ENCODE data around the gene ZNF628.
"Not testable (repeated sequence)": the region's sequence is repeated elsewhere in the genome, so short reads cannot be mapped to it uniquely, and the experiment has no call there.

ZNF628 gene

DNA sequence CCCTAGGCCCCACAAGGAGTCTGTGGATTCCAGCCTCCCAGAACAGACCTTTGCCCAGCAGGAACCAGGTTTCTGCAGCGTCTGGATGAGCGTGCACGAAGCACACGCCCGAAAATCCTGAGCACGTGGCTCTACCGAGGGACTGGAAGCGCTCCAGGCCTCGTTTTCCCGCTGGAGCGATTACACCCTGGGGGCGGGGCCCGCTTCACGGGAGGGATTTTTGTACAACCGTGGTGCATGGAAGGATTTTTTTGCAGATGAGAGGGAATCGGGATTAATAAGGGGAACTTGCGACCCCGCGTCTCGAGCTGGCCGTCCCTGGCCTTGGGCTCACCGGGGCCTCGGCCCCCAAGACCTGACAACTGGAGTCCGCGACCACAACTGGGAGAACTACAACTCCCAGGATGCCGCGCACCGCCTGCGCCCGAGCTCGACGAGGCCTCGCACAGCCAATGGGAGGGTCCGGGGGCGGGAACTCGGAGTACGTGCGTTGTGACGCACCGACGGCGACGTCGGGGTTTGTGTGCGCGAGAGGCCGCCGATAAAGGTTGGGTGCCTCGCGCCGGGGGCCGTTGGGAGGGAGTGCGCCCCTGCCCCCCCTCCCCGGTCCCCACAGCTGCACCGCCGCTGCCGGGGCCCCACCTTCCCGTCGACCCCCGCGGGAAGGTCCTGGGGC is at the start of gene ZNF628:
Gene ZNF628, plus strand, starts transcription at position 518 of the 676 bp plus-strand sequence. CDS start 3,294 bp downstream, outside the sequence.
- peak; percentile 100 for DNase-seq

DNA sequence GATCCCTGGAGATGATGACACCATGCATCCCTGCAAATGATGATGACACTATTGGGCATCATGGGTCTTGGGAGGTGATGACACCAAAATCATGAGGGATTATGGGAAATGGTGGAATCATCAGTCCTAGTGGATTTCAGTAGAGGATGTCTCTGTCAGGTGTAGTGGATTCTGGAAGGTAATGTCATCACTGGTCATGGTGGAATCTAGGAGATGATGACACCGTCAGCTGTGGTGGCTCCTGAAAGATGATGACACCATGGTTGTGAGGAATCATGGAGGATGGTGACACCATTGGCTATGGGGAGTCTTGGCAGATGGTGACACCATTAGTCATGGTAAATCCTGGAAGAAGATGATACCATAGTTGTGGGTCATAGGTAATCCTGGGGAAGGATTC is 45.2 kb upstream of the ZNF628 start:
- no peak for DNase-seq

DNA sequence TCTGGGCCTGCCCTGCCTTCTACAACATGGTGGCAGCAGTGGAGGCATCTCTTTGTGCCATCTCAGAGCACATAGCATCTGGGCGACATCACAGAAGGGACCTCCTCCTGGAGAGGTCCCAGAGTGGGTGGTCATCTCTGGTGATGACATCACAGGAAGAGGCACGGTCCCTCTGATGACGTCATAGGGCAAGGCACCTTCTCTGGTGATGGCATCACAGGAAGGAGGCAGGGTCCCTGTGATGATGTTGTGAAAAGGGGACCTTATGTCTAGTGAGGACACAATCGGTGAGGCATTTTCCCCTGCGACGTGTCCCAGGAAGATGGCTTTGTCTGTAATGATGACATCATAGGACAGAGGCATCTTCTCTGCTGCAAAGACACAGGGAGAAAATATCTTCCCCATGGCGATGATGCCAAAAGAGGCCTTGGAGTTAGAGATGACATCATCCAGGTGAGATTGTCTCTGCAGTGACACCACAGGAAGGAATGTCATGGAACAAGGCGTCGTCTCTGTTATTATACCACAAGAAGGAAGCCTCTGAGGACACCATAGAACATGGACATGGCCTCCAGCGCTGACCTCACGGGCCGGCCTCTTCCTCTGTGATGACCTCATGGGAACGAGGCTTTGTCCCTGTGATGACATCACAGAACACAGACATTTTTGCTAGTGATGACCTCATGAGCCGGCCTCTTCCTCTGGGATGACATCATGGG is 44.0 kb upstream of the ZNF628 start:
- DNase-seq, result no peak

DNA sequence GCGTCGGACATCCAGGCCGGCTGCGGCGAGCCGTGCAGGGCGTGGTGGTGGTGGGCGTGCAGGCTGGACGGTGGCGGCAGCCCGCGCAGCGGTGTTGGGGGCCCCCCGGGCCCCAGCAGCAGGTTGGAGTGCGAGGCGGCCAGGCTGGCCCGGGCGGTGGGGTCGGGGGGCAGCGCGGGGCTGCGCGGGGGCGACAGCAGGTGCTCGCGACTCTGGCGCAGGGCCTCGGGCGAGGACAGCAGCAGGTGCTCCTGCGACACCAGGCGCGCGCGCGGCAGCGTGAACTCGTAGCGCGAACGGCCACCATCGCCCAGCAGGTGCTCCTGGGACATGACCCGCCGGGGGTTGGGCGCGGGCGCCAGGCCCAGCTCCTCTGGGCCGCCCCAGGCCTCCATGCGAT is 43.1 kb upstream of the ZNF628 start:
- no peak for DNase-seq

DNA sequence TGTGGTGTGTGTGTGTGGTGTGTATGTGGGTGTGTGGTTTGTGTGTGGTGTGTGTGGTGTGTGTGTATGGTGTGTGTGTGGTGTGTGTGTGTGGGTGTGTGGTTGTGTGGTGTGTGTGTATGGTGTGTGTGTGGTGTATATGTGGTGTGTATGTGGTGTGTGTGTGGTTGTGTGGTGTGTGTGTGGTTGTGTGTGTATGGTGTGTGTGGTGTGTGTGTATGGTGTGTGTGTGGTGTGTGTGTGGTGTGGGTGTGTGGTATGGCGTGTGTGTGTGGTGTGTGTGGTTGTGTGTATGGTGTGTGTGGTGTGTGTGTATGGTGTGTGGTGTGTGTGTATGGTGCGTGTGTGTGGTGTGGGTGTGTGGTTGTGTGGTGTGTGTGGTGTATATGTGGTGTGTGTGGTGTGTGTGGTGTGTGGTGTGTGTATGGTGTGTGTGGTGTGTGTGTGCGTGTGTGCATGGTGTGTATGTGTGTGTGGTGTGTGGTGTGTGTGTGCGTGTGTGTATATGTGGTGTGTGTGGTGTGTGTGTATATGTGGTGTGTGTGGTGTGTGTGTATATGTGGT is 42.0 kb upstream of the ZNF628 start:
- DNase-seq, result no peak

DNA sequence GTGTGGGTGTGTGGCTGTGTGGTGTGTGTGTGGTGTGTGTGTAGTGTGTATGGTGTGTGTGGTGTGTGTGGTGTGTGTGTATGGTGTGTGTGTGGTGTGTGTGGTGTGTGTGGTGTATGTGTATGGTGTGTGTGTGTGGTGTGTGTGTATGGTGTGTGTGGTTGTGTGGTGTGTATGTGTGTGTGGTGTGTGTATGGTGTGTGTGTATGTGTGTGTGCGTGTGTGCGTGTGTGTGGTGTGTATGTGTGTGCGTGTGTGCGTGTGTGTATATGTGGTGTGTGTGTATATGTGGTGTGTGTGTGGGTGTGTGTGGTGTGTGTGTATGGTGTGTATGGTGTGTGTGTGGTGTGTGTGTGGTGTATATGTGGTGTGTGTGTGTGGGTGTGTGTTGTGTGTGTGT is 41.4 kb upstream of the ZNF628 start:
- DNase-seq, result no peak

DNA sequence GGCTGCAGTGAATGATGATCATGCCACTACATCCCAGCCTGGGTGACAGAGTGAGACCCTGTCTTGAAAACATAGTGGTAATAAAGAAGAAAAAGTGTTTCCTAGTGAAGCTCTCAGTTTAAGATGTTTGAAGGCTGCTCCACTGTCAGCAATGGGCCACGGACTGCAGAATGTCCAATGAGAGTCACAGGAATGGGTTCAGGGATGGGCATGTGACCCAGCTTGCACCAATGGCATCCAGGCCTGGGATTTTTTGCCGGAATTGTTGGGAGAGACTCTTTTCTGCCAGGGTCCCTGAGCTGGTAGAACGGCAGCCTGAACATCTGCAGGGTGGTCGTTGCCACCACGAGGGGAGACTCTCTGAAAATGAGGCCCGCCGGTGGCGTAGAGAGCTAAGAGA is 39.6 kb upstream of the ZNF628 start:
- DNase-seq, result no peak

DNA sequence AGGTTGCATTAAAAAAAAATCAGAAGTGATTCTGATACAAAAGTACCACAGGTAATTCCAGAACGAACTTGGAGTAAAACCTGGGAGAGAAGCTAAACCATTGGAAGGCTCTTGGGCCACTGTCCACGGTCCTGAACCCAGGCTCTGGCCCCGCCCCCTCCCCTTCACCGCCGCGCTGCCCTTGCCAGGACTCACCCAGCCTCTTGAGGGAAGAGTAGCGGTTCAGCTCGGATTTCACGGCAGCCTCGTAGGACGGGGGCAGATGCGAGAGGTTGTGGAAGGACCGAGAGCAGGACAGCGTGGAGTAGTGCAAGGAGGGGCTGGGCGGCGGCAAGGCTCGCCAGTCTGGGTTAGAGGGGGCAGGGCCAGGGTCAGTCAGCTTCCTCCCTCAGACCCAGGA is 39.0 kb upstream of the ZNF628 start:
- DNase-seq, result no peak

DNA sequence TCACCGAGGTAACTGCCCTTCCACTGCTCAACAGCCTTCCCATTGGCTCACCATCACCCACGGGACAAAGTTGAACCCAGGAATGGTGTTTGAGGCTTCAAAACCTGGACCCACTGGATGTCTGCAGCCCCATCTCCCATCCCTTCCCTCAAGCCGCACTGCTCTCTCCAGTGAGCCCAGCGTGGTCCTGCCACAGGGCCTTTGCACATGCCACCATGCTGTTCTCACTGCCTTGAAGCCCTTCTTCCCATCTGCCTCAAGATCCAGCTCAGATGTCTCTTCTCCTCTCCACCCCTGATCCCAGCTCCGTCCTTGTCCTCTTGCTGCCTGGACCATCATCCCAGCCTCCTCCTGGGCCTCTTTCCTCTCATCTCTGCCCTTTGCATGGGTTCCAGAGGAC is 37.4 kb upstream of the ZNF628 start:
- no peak for DNase-seq

DNA sequence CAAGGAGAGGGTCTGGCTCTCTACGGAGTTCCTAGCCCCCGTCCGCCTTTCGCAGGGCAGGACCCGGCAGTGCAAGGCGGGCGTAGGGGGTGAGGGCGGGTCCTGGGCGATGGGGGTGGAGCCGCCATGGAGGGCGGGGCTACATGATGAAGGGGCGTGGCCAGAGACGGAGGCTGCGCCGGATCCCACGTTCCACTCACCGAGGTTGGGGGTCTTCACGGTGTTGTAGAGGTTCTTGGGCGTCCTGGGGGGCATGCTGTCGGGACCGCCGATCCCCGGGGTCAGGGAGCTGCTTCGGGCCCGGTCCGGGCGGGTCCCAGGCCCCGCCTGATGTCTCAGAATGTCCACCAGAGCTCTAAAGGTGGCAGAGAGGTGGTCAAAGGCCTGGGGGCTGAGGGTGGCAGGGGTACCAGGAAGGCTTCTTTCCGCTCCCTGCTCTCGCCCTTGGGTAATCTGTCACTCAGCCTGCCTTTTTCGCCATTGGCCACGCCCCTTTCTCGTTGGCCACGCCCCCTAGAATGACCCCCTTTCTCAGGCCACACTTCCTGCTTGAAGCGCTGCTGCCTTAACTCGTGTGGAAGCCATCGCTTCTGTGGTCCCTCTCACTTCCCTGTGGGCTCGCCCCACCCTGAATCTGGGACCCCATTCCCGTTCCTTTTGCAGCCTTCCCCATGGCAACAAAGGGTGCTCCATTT is 35.9 kb upstream of the ZNF628 start:
- no peak for DNase-seq

DNA sequence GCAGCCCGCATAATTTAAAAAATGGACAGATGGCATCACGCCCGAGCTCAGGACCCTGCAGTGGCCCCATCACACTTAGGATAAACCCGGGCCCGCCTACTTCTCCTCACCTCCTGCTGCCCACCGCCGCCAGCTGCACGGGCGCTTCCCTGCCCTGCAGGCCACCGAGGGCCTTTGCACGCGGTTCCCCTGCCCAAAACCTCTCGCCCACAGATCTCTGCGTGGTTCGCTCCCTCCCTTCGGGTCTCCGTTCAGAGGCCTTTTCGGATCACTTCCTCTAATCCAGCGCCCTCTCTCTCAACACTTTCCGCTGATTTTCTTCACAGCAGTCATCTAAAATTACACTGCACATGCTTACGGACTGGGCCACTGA is 35.1 kb upstream of the ZNF628 start:
- no peak for DNase-seq

DNA sequence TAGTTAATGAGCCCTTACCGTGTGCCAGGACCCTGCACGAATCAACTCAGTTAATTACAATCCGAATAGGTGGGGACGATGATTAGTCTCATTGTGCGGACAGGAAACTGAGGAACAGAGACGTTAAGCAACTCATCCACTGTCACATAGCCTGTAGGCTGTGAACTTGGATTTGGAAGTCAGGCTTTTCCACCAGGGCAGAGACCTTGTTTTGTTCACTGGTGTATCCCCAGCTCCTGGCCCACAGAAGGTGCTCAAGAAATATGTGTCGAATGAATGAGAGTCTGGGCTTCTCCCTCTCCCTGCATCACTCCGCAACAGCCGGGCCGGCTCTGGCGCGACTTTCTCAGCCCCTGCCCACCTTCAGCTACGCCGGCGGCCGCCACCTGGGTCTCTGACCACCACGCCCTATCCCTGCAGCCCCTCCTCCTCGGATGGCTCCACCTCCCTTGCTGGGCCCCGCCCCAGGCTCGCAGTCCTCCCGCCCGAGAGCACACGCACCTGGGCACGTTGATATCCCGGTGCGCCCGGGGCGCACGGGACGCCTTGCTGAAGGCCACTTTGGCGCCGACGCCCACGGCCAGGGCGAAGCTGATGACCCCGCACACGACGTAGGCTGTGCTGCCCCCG is 34.6 kb upstream of the ZNF628 start:
- DNase-seq, result peak; percentile 53

DNA sequence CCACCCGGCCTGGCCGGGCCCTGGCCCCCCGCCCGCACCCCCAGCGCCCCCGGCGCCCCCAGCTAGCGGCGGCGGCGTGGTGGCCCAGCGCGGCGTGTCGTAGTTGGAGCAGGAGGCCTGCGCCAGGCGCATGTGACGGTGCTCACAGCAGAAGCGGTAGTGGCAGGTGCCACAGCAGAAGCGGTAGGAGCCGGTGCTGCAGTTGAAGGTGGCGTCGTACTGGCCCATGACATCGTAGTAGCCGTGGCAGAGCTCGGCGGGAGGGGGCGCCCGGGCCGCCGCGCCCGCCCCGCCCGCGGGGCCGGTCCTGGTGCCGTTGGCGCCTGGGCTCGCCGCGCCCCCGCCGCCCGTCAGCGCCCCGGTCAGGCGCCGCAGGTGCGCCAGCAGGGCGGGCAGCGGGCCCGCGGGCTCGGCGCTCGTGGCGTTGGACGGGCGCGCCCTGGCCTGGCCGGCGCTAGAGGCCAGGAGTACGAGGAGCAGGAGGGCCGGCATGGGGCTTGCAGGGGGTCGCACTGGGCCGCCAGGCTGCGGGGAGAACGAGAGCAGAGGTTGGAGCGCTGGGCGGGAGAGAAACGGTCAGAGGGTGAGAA is 34.0 kb upstream of the ZNF628 start:
- DNase-seq, result peak; percentile 46

DNA sequence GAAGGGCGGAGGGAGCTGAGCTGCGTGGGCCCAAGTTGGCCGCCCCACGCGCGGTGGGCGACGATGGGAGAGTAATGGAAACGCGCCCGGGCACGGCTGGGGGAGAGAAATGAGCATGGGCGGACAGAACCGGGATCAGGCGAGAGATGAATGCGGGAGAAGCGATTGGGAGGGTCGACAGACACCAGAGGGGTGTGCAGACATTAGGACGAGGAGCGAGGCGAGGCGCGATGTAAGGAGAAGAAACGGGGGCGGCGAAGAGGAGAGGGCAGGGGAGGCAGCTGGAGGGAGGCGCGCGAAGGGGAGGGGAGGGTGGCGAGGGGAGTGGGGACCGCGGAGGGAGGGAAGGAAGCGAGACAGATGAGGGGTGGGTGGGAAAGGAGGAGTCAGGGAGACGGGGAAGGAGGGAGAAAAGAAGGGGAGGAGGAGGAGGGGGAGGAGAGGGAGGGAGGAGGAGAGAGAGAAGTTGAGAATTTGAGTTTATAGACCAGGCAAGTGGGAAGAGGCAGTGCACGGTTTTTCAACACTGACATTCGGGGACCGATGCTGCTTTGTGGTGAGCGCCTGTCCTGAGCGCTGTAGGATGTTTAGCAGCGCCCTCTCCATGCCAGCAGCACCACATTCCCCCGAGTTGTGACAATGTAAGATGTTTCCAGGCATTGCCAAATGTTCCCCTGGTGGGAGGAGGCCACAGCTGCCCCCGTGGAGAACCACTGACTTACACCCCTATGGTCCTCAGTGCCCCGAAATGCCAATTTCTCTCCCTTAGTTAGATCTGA is 33.2 kb upstream of the ZNF628 start, which contains the start of gene SHISA7:
Gene SHISA7, minus strand, starts transcription at position 256 of the 779 bp plus-strand sequence. CDS start 437 bp downstream, outside the sequence.
- DNase-seq, result peak; percentile 76

DNA sequence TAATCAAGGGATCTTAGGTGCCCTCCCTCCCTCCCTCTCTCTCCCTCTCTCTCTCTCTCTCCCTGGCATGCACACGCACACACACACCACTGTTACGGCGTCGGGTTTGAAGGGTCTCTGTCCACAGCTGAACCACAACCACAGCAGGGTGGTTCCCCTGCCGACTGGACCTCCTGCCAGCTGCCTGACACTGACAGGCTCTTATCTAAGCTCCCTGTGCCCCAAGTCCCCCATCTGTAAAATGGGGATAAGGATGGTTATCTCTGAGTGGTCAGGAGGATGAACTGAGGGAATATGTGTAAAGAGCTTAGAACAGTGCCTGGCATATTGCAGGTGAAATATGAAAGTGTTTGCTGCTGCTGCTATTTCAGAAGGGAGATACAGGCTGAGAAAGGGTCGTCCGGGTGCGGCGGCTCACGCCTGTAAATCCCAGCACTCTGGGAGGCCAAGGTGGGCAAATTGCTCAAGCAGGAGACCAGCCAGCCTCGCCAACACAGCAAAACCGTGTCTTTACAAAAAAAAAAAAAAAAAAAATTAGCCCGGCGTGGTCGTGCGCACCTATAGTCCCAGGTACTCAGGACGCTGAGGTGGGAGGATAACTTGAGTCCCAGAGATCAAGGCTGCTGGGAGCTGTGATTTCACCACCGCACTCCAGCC is 32.5 kb upstream of the ZNF628 start:
- no peak for DNase-seq

DNA sequence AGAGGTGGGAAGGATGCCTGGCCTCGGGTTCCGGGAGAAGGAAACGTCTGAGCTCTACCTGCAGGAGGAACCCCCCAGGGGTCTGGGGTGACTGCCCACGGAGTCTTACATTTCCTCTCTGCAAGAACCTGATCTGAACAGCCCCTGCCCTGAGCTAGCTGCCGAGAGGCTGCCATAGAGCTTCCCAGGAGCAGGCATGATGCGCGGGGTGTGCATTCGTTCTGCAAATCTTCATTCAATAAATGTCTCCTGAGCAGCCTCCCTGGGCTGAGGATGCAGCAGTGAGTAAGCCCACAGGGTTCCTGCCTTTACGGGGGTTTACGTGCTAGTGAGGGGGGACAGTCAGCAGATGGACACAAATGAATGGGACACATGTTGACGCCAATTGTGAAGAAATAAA is 31.8 kb upstream of the ZNF628 start:
- no peak for DNase-seq

DNA sequence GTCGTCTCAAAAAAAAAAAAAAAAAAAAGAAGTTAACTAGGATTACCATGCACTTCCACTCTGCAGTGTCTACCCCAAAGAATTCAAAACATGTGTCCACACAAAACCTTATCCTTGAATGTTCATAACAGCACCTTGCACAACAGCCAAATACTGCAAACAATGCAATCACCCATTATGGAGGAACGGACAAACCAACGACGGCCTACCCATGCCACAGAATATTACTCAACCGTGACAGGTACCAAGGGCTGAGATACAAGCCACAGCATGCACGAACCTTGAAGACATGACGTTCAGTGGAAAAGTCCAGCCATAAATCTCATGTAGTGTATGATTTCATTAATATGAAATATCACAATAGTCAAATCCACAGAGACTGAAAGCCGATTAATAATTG is 30.4 kb upstream of the ZNF628 start:
- no peak for DNase-seq

DNA sequence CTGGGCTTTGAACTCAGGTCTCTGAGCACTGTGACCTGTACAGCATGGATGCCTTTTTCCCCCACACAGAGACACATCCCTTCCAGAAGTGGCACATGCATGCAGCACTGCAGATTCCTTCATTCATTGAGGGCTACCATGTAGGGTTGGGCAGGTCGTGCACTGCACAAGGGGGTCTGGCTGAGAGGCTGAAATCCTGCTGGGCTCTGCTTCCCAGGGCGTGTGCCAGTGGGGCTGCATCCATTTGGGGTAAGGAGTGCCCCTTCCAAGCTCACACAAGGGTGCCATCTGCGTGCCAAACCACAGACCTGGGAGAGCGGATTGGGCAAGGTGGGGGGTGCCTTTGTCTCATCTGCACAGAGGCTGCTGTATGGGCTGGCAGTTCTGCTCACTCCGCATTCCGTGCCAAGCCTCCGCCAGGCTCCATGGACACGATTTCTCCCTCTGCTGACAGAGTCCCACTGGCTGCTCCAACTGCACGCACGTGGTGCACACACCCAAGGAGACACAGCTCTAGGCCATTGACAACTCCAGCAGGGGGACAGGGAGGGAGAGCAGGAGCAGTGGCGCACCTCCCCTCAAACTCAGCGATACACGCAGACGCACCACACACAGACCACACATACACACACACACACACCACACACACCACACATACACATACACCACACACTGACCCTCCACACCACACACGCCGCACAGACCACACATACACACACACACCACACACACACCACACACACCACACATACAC is 28.8 kb upstream of the ZNF628 start:
- peak; percentile 52 for DNase-seq

DNA sequence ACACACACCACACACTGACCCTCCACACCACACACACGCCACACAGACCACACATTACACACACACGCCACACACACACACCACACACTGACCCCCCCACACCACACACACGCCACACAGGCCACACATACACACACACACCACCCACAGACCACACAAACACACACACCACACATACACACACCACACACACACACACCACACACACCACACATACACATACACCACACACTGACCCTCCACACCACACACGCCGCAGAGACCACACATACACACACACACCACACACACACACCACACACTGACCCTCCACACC is 28.3 kb upstream of the ZNF628 start:
- not testable (repeated sequence) for DNase-seq

DNA sequence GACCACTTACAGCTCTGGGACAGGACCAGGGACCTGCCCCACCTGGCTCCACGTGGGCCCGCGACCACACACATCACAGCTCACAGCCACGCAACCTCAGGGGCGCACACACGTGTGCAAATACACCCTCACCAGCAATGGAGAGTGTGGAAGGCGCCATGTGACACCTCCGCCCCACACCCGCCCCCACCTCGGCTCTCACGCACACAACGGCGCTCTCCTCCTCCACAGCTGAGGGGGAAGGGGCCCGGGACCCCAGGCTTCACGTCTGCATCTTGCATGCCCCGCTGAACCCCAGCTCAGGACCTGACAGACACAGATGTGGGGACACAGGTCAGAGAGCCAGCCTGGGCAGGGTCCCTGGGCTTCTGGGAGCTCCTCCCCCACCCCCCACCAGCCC is 26.9 kb upstream of the ZNF628 start:
- no peak for DNase-seq

Data from NCI-H2227 treated with DMSO at 0.1 percent for 48 hours (cell line).